CD4-positive, alpha-beta T cell treated with Interleukin-1 beta for 1 hour (primary cell): ENCODE data around the gene CAPN11.
"Not testable (repeated sequence)": the region's sequence is repeated elsewhere in the genome, so short reads cannot be mapped to it uniquely, and the experiment has no call there.

ENCODE experiments used
- DNase-seq, 2 donors: peaks; one replicate each; pipeline ENCODE4 v3.0.0-alpha.2; 2020 to 2022

CAPN11 gene

DNA sequence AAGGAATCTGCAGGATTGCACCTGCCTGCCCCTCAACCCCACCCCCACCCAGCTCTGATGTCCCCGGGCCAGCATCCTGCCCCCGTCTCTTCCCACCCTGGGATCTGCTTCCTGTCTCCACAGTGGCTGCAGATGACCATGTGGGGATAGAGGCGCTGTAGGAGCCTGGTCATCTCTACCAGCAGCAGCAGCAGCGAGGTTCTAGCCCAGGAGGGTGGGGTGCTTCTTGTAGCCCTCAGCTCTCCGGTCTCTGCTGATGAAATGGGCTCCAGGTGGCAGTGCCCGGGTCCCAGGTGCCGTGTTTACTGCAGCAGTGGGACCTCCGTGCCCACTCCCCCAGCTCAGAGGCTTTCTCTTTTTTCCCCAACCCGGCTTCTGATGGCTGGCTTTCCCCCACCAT, 25.2 kb downstream of the CAPN11 start:
- DNase-seq = no peak

DNA sequence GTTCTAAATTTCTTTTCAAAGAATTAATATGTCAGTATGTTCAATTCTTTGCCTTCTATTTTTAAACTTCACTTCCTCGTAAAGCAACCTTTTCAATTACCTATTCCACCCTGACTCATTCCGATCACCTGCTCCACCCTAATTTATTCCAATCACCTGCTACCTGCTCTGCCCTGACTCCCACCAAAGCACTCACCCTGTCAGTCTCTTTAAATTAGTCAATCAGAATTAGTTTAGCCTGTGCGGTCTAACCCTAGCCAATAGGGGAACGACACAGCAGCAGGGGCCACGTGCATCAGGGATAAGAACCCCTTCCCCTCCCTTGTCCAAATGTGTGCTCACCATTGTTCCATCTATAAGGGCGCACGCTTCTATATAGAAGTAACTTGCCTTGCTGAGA, 26.7 kb downstream of the CAPN11 start:
- DNase-seq = not testable (repeated sequence)

DNA sequence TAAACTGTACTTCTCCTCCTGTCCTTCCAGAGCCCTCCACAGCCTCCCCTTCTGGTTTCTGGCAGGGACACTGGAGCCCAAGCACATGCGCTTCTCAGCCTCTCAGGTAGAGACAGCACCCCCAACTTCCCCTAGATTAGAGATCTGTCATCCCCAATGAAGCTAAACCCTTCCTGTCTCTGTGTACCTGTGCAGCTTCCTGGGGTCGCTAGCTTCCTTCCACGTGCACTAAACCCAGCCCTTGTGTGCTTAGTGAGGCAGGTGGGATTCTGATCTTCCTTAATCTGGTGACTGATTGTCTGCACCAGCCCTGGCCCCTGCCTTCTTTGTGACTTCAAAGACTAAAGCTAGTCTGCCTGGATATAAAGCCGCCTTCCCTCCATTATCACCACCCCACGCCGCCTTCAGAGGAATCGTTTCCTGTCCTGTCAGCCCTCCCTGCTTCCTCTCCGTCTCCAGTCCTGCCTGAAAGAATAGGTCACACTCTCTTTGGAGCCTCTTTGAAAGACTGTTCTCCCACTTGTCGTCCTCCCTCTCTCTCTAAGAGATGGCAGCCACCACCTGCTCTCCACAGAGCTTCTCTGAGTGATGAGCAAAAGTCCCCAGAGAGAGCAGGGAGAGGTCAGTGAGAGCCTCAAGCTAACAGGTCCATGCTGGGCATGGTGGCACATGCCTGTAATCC, 27.5 kb downstream of the CAPN11 start:
- DNase-seq = no peak

DNA sequence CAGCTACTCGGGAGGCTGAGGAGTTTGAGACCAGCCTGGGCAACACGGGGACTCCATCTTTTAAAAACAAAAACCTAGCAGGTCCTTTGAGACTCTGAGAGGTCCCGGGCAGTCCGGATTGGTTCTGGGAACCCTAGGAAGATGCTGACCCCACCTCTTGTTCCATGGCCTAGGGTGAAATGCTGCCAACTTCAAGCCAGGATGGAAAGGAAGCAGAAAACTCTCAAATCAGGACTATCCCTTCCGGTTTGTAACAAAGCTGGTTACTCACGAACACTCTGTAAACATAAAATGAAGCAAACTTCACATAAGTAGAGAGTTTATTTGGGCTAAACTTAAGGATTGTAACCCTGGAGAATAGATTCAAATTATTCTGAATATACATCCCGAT, 28.0 kb downstream of the CAPN11 start:
- no peak for DNase-seq

DNA sequence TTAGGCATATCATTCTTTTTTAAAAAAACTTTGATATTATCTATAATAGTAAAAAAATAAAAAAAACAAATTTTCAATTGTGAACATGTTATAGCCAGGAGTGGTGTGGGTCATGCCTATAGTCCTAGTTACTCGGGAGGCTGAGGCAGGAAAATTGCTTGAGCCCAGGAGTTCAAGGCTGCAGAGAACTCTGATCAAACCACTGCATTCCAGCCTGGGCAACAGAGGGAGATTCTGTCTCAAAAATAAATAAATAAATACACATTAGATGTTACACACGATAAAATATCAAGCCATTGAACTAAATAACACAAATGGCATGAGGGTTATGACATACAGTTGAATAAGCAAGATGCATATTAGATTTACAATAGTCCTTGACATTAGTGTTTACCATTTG, 30.2 kb downstream of the CAPN11 start:
- DNase-seq = no peak

DNA sequence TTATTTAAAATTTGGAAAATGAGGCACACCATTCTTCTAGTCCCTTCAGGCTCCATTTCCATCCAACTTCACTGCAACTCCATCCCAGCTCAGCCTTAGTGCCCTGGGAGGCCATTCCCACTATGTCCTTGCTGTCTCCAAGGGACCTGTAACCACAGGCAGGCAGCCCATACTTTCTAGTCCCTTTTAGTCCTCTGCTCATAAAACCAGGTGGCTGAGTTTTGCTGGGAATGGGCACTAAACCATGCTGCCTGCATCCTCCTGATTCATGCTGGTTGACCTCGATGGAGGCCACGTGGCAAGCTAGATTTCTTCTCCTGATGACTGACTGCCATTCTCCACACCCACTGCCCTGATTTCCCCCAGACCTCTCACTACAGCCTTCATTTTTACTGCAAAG, 30.6 kb downstream of the CAPN11 start:
- DNase-seq = no peak

DNA sequence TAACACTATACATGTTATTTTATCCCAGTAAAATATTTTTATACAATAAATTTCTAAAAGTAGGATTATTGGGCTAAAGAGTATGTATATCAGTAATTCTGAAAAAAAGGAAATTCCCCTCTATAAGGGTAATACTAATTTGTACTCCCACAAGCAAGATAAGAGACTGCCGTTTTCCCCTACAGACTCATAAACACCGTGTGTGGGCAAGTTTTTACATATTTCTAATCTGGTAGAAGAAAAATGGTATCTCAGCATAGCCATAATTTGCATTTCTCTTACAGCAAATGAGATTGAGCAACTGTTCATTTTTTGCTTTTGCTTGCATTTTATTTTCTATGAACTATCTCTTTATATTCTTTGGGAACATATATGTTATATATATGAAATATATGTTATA, 32.1 kb downstream of the CAPN11 start:
- no peak for DNase-seq

DNA sequence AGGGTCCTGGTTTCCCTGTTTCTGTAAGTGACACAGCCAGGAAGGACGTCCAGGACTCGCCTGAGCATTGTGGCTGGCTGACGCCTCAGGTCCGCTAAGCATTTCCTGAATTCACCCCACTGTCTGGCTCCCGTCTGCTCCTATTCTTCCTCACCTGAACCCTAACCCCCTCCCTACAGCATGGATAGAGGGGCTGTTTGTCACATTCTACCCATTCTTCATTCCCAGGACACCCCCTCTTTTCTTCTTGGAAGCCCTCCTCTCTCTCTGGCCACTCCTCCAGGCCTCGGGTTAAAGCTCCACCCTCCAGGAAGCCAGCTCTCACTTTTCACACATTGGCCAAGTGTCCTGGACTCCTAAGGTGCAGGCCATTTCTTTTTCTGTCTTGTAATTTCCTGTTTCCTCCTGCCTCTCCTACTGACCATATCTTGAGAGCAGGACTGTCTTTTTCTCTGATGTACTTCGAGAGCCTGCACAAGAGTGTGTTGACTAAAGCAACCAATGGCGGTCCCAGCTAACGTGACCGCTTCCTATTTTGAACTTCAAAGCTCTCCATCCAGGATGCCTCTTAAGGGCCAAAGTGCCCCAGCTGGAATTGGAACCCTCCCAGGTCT, 33.9 kb downstream of the CAPN11 start:
- DNase-seq = no peak

DNA sequence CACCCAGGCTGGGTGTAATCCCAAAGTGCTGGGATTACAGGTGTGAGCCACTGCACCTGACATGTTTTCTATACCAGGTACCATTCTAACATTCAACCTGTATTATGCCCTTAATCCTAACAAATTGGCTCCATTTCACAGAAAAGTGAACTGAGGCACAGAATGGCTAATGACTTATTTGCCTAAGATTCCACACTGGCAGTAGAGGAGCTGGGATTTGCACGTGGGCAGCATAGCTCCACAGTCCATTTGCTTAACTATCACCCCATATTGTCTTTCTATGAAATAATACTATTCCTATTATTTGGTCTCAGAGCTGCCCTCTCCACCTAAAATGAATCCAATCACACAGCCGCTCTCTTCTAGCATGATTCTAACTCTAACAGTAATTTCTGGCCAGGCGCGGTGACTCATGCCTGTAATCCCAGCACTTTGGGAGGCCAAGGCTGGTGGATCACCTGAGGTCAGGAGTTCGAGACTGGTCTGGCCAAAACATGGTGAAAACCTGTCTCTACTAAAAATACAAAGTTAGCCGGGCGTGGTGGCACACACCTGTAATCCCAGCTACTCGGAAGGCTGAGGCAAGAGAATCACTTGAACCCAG, 34.8 kb downstream of the CAPN11 start:
- no peak for DNase-seq

DNA sequence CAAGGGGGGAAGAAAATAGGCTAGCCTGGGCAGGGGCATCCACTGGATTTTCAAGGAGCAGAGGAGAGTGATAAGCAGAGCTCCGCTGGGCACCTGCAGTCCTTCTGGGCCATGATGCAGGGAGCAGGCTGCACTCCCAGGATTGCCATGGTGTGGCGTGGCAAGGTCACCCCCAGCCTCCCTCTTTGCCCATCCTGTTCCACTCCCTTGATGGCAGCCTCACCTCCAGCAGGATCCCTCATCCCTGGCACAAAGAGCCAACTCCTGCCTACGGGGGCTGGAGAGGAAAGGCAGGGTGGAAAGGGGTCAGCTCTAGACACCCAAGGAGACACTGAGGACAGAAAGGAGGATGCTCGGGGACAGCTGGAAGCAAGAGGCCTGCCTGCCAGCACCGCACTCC, 35.7 kb downstream of the CAPN11 start:
- DNase-seq = no peak

DNA sequence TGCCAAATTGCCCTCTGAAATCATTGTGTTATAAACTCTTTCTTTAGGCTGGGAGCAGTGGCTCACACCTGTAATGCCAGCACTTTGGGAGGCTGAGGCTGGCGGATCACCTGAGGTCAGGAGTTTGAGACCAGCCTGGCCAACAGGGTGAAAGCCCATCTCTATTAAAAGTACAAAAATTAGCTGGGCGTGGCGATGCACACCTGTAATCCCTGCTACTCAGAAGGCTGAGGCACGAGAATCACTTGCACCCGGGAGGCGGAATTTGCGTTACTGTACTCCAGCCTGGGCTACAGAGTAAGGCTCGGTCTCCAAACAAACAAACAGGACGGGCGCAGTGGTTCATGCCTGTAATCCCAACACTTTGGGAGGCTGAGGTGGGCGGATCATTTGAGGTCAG, 37.7 kb downstream of the CAPN11 start:
- not testable (repeated sequence) for DNase-seq

DNA sequence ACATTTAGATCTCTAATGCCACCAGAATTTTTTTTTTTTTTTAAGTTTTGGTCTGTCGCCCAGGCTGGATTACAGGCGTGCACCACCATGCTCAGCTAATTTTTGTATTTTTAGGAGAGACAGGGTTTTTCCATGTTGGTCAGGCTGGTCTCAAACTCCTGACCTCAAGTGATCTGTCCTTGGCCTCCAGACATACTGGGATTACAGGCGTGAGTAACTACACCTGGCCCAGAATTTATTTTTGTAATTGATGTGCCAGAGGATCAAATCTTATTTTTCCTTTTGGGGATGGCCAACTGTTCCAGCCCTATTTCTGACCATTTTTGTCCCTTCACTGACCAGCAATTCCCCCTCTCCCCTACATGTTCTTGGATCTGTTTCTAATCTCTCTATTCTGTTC, 40.1 kb downstream of the CAPN11 start:
- no peak for DNase-seq

DNA sequence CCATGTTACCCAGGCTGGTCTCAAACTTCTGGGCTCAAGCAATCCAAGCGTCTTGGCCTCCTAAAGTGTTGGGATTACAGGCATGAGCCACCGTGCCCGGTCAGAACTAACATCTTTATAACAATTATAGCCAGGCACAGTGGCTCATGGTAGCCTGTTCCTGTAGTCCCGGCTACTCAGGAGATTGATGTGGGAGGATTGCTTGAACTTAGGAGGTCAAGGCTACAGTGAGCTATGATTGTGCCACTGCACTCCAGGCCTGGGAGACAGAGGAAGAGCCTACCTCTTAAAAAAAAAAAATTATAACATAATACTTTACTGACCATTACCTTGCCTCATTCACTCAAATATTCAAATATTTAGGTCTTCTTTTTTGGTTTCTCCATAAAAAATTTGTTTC, 41.3 kb downstream of the CAPN11 start:
- DNase-seq = no peak

DNA sequence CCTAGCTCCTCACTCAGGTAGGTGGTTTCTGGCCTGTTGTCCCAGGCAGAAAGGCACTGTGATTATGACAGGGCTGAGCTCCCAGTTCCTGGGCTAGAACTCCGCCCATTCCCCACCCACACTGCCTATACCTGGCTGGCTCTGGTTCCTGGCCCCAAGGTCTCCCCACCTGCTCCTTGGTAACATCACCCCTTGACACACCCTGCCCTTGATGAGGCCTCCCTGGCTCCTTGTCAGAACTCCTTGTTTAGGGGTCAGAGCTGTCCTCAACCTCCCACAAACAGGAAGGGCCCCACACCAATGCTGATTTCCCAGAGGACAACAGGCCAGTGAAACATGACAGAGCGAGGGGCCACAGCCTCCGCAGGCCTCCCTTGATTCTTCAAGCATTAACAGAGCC, 42.6 kb downstream of the CAPN11 start:
- DNase-seq = no peak

DNA sequence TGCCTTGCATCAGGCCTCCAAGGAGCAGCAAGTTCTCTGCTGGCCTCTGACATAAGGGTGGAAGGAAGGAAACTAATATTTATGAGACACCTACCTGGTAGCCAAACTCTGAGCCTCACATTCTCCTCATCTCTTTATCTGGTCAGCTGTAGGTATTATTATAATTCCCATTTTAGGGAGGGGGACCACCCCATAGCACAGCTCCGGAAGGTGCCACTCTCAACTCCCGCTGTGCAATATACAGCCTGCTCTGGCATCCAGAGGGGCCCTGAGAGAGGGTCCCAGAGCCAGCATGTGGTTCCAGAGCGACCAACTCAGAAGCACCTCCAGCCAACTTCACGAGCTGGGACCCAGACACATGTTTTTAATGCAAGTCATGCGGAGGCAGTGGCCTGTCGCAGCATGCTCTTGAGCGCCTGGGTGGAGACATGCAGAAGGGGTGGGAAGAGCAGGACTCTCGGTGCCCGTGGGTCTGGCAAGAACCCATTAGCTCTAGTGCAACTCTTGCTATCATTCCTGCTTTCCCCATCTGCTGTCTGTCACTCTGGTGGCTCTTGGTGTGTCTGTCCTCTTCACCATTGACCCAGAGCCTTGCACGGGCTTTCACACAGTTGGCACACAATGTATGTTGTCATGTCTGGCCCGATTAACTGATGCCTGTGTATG, 43.2 kb downstream of the CAPN11 start:
- no peak for DNase-seq

DNA sequence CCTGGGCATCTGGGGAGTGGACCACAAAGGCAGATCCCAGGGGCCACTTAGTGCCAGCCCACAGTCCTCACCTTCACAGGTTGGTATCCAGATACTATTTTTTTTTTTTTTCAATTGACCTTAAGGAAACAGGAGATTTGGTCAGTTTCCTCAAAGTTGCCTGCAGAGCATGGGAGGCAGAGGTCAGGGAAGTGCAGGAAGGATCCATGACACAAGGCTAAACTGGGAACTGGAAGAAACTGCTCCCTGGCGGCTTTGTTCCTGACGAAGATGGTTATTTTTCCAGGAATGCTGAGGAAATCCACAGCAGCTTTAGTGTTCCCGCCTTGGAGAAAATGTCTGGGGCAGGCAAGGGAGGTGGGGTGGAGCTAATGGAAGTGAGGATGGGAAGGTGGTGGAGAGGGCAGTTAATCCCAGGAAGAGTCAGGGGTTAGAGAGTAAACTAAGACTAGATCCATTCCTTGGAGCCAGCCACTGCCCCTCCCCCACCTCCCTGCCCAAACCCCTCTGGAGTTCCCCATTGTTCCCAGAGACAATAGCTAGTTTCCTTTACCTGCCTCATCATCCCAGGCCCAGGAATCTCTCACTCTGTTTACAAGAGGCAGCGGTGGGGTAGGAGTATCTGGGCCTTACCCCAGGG, 43.8 kb downstream of the CAPN11 start:
- no peak for DNase-seq

DNA sequence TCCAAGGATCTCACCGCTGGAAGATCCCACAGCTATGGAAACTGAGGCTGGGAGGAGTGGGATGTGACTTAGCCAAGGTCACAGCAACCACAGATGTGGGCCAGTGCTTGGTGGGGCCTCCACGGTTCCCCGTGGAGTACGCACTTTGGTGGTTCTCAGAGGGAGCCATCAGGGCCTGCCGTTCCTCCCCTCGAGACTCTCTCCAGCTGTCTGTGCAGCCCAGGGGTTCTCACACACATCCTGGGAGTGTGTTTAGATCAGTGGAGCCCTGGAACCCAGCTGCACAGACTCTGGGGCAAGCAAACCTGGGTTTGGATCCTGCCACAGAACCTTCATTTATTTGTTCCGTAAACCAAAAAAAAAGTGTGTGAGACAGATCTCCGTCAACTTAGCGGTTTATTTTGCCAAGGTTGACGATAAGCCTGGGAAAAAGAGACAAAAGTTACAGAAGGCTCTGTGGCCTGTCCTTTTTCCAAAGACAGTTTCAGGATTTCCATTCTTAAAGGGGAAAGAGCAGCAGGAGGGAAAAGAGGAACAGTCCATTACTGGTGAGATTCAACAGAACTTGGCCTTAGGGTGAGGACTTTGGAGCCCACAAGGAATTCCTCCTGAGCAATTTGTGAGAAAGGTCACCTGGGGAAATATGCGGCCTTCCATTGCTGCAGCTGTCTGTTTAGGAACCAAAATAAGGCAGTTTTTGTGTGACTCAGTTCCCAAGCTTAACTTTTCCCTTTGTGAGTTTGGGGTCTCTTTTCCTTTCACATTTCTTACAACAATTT, 44.5 kb downstream of the CAPN11 start:
- no peak for DNase-seq

DNA sequence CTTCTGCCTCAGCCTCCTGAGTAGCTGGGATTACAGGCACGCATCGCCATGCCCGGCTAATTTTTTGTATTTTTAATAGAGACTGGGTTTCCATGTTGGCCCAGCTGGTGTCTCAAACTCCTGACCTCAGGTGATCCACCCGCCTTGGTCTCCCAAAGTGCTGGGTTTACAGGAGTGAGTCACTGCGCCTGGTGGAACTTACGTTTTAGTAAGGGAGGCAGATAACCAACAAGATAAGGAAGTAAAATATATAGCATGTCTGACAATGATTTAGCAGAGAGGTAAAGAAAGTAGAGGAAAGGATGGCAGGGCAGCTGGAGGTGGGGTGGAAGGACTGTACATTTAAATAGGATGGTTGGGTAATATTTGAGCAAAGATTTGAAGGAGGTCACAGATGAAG, 45.3 kb downstream of the CAPN11 start:
- no peak for DNase-seq

DNA sequence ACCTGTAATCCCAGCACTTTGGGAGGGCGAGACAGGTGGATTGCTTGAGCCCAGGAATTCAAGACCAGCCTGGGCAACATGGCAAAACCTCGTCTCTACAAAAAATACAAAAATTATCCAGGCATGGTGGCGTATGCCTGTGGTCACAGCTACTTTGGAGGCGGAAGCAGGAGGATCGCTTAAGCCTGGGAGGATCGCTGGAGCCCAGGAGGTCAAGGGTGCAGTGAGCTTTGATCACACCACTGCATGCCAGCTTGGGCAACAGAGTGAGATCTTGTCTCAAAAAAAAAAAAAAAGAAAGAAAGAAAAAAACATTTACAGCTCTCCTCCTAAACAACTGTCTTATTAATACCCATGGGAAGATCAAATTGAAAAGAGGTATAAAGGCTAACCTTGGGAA, 49.3 kb downstream of the CAPN11 start:
- no peak for DNase-seq

DNA sequence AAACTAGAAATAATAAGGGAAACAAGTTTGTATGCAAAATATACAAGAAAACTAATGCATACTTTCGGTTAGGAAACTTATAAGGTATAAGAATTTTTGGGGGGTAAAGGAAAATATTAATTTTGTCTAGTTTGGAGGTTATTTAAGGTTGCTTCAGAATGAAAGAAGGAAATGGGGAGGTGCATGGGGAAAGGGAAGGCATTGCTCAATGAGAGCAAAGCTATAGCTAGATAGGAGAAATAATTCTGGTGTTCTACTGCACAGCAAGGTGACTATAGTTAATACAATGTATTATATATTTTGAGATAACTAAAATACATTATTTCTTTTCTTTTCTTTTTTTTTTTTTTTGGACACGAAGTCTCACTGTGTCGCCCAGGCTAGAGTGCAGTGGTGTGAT, 52.7 kb downstream of the CAPN11 start:
- DNase-seq = no peak

DNA sequence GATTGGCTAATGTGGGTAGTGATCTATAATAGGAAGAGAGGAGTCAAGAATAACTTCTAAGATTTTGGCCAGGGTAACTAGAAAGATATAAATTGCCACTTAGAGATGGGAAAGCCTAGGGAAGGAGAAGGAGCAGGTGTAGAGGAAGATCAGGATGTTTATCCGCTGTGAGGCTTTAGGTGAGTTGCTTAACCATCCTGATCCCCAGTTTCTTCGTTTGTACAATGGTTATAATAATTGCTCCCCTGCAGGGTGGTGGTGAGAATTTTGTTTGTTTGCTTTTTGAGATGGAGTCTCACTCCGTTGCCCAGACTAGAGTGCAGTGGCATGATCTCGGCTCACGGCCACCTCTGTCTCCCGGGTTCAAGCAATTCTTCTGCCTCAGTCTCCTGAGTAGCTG, 55.7 kb downstream of the CAPN11 start:
- no peak for DNase-seq

DNA sequence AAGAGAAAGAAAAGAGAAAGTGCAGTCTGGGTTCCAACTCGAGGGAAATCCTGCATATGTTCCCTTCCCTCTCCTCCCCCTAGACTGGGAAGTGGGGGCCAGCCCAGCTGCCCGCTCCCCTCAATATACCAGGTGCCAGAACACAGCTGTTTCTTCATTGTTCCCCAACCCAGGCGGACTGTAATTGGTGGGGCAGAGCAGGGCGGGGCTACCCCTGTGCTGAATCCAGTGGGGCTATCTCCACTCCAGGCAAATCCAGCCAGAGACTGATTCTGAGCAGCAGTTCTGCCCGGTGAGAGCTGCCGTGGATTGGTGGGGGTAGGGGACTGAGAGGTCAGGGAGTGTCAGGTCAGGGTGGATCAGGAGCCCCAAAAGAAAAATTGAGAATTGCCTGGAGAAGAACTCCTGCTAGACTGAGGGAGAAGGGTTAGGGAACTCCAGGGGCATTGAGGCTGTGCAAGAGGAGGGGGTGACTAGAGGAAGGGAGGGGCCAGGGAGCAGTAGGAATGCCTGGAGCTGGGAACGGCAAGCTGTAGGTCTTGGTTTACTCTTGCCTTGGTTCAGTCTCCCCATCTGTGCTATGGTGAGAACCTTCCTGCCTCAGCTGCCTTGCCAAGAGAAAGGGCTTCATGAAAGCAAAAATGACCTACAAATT, 58.2 kb downstream of the CAPN11 start, which contains the start of gene MYMX:
MYMX (plus strand) TSS at position 250 of the 655 bp plus-strand sequence. CDS start 546 bp downstream, outside the sequence.
- no peak for DNase-seq
